T-helper 17 cell (primary cell): ENCODE results near the gene ACBD6. TPM values are rescaled to one million over a fixed set of nuclear protein-coding genes. Genes with fewer than 3 reads are reported as not detected.

ENCODE experiments used
- ATAC-seq: fragments of 150-1000 bp; cut with Tn5 transposase; 2 replicates; pipeline ENCODE4 v1.10.0; 2021; ENCODE audit warnings: mild to moderate bottlenecking, moderate library complexity
- DNase-seq, 3 donors: peaks; one replicate each; pipeline versions ENCODE4 v3.0.0 to v3.0.0-alpha.2; 2020 to 2021
- H3K9me3 ChIP-seq: one replicate; pipeline ENCODE4 v1.7.0; 2013; ENCODE audit warnings: low read length, mild to moderate bottlenecking; ENCODE audit not compliant: control insufficient read depth, poor library complexity, severe bottlenecking
- H3K27ac Mint-ChIP-seq: one replicate; pipeline ENCODE4 v1.8.0; 2022; ENCODE audit warnings: mild to moderate bottlenecking, moderate library complexity, mixed read lengths
- H3K27me3 Mint-ChIP-seq: one replicate; pipeline ENCODE4 v1.8.0; 2022; ENCODE audit warnings: mixed read lengths
- H3K36me3 Mint-ChIP-seq: one replicate; pipeline ENCODE4 v1.8.0; 2022; ENCODE audit warnings: low read depth, mixed read lengths
- H3K4me1 Mint-ChIP-seq: one replicate; pipeline ENCODE4 v1.8.0; 2022; ENCODE audit warnings: mild to moderate bottlenecking, mixed read lengths
- H3K4me3 Mint-ChIP-seq: one replicate; pipeline ENCODE4 v1.8.0; 2022; ENCODE audit warnings: mild to moderate bottlenecking, moderate library complexity, mixed read lengths
- total RNA-seq, 4 donors: library from RNA in 2 of 4; stranded (reverse) in 2 of 4; gene quantifications; one replicate each; pipeline ENCODE4 v1.2.3 and lab custom pipeline; 2022 to 2026

Gene ACBD6
- total RNA-seq, 2 donors from 2014 or later, result 28.9 to 33.1 TPM

GRCh38 chr1:180519846-180520245 is 17.5 kb upstream of the ACBD6 start:
- Mint-ChIP-seq H3K27me3 (peaks cover 44% of the 10 kb centered on the region), H3K4me1 (peaks cover 15% of the 10 kb centered on the region), H3K4me3 (no peak overlapping the region), H3K27ac (peak overlapping the region; percentile 72), H3K36me3 (peaks cover 9% of the 10 kb centered on the region)
- H3K9me3 ChIP-seq, result no peaks in the 10 kb centered on the region
- DNase-seq (no peak), ATAC-seq (no peak)

GRCh38 chr1:180515857-180516388 is 13.5 kb upstream of the ACBD6 start:
- peak; percentile 94 for ATAC-seq
- peak in 2 of 3 donors; percentile 19 to 31 for DNase-seq
- no peak overlapping the region for H3K27ac Mint-ChIP-seq
- H3K36me3 Mint-ChIP-seq, result peaks cover 6% of the 10 kb centered on the region
- no peaks in the 10 kb centered on the region for H3K9me3 ChIP-seq
- H3K27me3 Mint-ChIP-seq, result peaks cover 35% of the 10 kb centered on the region
- H3K4me1 Mint-ChIP-seq, result peaks cover 9% of the 10 kb centered on the region
- no peak overlapping the region for H3K4me3 Mint-ChIP-seq

- no peaks in the 10 kb centered on the region for H3K9me3 ChIP-seq
- peaks cover 9% of the 10 kb centered on the region for H3K4me1 Mint-ChIP-seq
- H3K27me3 Mint-ChIP-seq, result peaks cover 35% of the 10 kb centered on the region
- no peak overlapping the region for H3K4me3 Mint-ChIP-seq
- ATAC-seq (no peak), DNase-seq (no peak)
- H3K36me3 Mint-ChIP-seq, result peaks cover 6% of the 10 kb centered on the region
- no peak overlapping the region for H3K27ac Mint-ChIP-seq
Observed at GRCh38 chr1:180515364-180515763, 13.0 kb upstream of the ACBD6 start.

- no peaks in the 10 kb centered on the region for H3K9me3 ChIP-seq
- Mint-ChIP-seq H3K4me3 (no peak overlapping the region), H3K4me1 (peaks cover 2% of the 10 kb centered on the region), H3K36me3 (no peaks in the 10 kb centered on the region), H3K27ac (no peak overlapping the region), H3K27me3 (peaks cover 25% of the 10 kb centered on the region)
- DNase-seq (no peak), ATAC-seq (no peak)
Observed at GRCh38 chr1:180513531-180513930, 11.2 kb upstream of the ACBD6 start.

GRCh38 chr1:180510882-180511281 is 8.5 kb upstream of the ACBD6 start:
- no peaks in the 10 kb centered on the region for H3K36me3 Mint-ChIP-seq
- no peaks in the 10 kb centered on the region for H3K9me3 ChIP-seq
- no peak overlapping the region for H3K27ac Mint-ChIP-seq
- H3K27me3 Mint-ChIP-seq, result peaks cover 25% of the 10 kb centered on the region
- ATAC-seq (no peak), DNase-seq (no peak)
- H3K4me3 Mint-ChIP-seq, result no peak overlapping the region
- H3K4me1 Mint-ChIP-seq, result peaks cover 2% of the 10 kb centered on the region

- ATAC-seq (no peak), DNase-seq (no peak)
- Mint-ChIP-seq H3K4me1 (no peaks in the 10 kb centered on the region), H3K27ac (no peak overlapping the region), H3K4me3 (no peak overlapping the region), H3K36me3 (no peaks in the 10 kb centered on the region), H3K27me3 (peaks cover 25% of the 10 kb centered on the region)
- no peaks in the 10 kb centered on the region for H3K9me3 ChIP-seq
Observed at GRCh38 chr1:180508725-180509097, 6.3 kb upstream of the ACBD6 start.

GRCh38 chr1:180507795-180508724 is 5.7 kb upstream of the ACBD6 start:
- H3K9me3 ChIP-seq, result no peaks in the 10 kb centered on the region
- no peaks in the 10 kb centered on the region for H3K36me3 Mint-ChIP-seq
- H3K4me1 Mint-ChIP-seq, result peaks cover 5% of the 10 kb centered on the region
- H3K4me3 Mint-ChIP-seq, result no peak overlapping the region
- no peak overlapping the region for H3K27ac Mint-ChIP-seq
- peaks cover 25% of the 10 kb centered on the region for H3K27me3 Mint-ChIP-seq
- DNase-seq (no peak), ATAC-seq (no peak)

- H3K36me3 Mint-ChIP-seq, result no peaks in the 10 kb centered on the region
- H3K27me3 Mint-ChIP-seq, result peaks cover 5% of the 10 kb centered on the region
- no peak overlapping the region for H3K27ac Mint-ChIP-seq
- ATAC-seq, result no peak
- no peak for DNase-seq
- H3K4me3 Mint-ChIP-seq, result no peak overlapping the region
- peaks cover 20% of the 10 kb centered on the region for H3K4me1 Mint-ChIP-seq
- no peaks in the 10 kb centered on the region for H3K9me3 ChIP-seq
Observed at GRCh38 chr1:180505732-180506335, 3.5 kb upstream of the ACBD6 start.

GRCh38 chr1:180504186-180504585 is 1.8 kb upstream of the ACBD6 start:
- Mint-ChIP-seq H3K4me3 (no peak overlapping the region), H3K27me3 (no peaks in the 10 kb centered on the region), H3K27ac (no peak overlapping the region), H3K36me3 (no peaks in the 10 kb centered on the region), H3K4me1 (peaks cover 27% of the 10 kb centered on the region)
- ATAC-seq (no peak), DNase-seq (no peak)
- no peaks in the 10 kb centered on the region for H3K9me3 ChIP-seq

GRCh38 chr1:180503280-180503862 is 994 bp upstream of the ACBD6 start:
- Mint-ChIP-seq H3K36me3 (no peaks in the 10 kb centered on the region), H3K4me1 (peaks cover 27% of the 10 kb centered on the region), H3K27ac (peak overlapping the region; percentile 96), H3K4me3 (peak overlapping the region; percentile 94), H3K27me3 (no peaks in the 10 kb centered on the region)
- no peak for ATAC-seq
- H3K9me3 ChIP-seq, result no peaks in the 10 kb centered on the region
- no peak for DNase-seq

- Mint-ChIP-seq H3K36me3 (no peaks in the 10 kb centered on the region), H3K4me3 (peak overlapping the region; percentile 94), H3K27ac (peak overlapping the region; percentile 96), H3K27me3 (no peaks in the 10 kb centered on the region), H3K4me1 (peaks cover 27% of the 10 kb centered on the region)
- DNase-seq (peak; percentile 14 to 27 (median 16)), ATAC-seq (peak; percentile 14)
- no peaks in the 10 kb centered on the region for H3K9me3 ChIP-seq
Observed at GRCh38 chr1:180501865-180502360, 464 bp downstream of the ACBD6 start.

- DNase-seq (no peak), ATAC-seq (no peak)
- peak overlapping the region; percentile 96 for H3K27ac Mint-ChIP-seq
- peaks cover 34% of the 10 kb centered on the region for H3K4me1 Mint-ChIP-seq
- H3K9me3 ChIP-seq, result no peaks in the 10 kb centered on the region
- peaks cover 3% of the 10 kb centered on the region for H3K36me3 Mint-ChIP-seq
- H3K27me3 Mint-ChIP-seq, result no peaks in the 10 kb centered on the region
- peak overlapping the region; percentile 67 for H3K4me3 Mint-ChIP-seq
Observed at GRCh38 chr1:180500689-180501088, 1.7 kb downstream of the ACBD6 start.

GRCh38 chr1:180498594-180498993 is 3.8 kb downstream of the ACBD6 start:
- H3K4me1 Mint-ChIP-seq, result peaks cover 38% of the 10 kb centered on the region
- no peaks in the 10 kb centered on the region for H3K27me3 Mint-ChIP-seq
- ATAC-seq, result no peak
- H3K4me3 Mint-ChIP-seq, result no peak overlapping the region
- H3K36me3 Mint-ChIP-seq, result peaks cover 3% of the 10 kb centered on the region
- no peaks in the 10 kb centered on the region for H3K9me3 ChIP-seq
- DNase-seq, result no peak
- no peak overlapping the region for H3K27ac Mint-ChIP-seq
